ENCODE measurements around the gene SLC2A9.
"Not testable (repeated sequence)": the region's sequence is repeated elsewhere in the genome, so short reads cannot be mapped to it uniquely, and the experiment has no call there.

The SLC2A9 gene

DNA sequence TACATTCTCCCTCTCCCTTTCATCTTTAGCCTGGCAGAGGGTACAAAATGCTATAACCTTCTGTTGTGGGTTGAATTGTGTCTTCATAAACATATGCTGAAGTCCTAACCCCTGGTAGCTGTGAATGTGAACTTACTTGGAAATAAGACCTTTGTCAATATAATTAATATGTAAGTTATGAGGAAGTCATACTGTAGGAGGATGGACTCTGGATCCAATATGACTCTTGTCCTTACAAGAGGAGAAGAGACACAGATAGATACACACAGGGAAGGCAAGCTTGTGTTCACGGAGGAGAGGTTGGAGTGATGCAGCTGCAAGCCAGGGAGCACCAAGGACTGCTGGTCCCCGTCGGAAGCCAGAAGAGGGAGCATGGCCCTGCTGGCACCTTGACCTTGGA, 94.7 kb downstream of the SLC2A9 start:
- no peak for DNase-seq

DNA sequence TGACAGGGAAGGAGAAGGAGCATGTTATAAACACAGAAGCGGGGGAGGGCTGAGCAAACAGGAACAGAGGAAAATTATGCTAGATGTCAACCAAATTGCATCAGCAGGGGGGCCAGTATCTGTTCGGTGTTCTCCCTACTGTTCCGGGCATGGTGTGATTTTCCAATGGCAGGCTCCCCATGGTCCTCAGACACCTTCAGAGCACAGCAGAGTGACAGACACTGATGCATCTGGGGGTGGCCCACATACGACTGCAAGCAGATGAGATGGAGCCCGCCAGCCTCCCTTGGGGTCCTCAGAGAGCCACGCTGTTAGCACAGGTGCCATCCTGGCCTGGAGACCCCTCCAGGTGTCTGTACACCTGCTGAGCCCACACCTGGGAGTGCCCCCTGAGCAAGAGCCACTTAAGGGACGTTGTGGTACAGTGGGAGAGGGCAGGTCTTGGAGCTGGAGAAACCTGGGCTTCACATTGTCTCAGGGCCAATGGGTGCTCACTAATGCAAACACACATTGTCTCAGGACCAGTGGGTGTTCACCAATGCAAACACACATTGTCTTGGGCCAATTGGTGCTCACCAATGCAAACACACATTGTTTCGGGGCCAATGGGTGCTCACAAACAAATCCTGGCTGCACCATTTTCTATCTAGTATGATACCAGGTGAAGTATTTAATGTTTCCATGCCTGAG, 95.4 kb downstream of the SLC2A9 start:
- no peak for DNase-seq

DNA sequence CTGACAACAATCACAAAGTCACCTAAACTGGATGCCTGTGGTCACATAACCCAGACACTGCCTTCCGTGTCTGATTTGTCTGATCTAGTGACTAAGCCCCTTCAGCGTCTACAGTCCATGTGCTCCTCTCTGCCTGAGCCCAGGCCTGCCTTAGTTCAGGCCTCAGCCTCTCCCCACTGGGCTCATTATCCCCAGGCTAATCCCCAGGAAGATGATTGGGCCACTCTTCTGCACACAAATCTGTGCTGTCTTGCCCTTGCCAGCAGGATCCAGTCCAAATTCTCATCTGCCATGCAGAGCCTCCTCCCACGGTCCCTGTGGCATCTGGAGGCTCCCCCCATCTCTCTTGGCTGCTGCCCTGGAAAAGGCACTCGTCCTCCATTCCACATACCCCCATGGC, 96.5 kb downstream of the SLC2A9 start:
- no peak for DNase-seq

DNA sequence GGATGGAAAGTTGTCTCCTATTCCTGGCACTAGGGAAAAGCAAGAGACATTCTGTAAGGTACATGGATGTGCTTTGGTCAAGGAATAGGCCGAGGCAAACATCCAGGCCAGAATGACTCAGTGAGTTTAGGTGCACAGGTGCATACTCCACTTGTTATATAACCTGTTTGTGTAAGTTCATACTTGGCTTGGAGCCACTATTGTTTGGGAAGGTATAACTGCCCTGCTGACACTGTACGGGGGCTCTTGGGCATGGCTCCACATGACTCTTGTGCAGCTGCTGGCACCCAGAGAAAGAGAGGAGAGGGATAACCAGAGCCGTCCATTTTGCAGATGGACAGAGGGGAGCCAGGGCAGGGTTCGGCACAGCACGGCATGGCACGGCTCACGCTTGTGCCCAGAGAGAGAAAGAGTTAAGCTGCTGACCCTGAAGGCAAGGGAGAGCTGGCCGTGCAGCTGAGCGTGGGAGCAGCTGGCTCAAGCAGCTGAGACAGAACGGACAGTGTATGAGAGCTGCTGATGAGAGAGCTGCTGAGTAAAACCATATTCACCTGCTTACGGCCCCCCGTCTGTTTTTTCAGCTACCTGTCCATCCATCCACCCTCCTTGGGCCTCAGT, 98.0 kb downstream of the SLC2A9 start:
- no peak for DNase-seq

DNA sequence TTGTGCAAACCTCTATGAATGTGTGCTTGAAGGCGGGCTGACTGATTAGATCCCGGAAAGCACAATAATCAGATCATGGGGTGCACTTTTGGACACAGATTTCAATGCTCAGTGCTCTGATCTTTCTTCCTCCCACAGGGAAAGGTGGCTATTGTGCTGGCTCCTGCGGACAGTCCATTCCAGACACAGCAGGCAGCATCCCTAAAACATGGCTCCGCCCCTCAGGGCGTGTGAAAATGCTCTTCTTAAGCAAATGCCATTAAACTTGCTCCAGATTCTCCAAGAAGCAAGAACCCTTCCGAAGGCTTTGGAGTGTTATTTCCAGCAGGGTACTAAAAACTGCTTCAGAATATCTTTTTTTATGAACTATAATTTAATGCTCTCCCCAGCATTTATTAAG, 100.0 kb downstream of the SLC2A9 start:
- DNase-seq: no peak

DNA sequence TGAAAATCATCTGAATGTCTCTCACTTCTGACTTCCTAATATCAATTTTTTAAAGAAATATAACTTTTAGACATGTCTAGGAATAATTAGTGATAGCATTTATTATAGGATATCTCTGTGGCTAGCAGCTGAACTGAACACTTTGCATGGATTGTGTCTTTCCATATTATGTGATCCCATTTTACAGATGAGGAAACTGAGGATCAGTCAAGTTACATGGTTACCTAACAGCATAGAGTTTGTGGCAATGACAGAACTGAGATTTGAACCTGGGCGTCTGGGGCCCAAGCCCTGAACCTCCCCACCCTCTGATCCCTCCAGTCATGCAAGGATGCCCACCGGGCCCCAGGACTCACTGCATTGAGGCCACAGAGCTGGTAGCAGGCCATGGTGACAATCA, 101.3 kb downstream of the SLC2A9 start:
- no peak for DNase-seq

DNA sequence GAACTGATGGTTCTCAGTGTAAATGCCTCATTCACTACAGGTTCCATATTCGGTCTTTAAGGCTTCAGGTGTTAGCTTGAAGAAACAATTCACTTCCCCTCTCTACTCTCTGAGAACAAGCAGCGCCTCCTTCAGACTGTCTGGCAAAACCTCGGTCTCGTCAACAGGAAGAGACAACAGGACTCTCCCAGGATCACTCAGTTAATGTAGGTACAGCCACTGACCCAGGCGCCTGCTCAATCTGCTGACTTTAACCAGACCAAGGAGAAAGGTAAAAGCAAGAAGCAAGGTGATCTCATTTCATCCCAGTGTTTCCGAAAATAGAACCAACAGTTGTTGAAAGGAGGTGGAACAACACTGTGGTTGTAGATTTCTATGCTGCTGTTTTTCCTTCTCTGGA, 102.2 kb downstream of the SLC2A9 start:
- no peak for DNase-seq

DNA sequence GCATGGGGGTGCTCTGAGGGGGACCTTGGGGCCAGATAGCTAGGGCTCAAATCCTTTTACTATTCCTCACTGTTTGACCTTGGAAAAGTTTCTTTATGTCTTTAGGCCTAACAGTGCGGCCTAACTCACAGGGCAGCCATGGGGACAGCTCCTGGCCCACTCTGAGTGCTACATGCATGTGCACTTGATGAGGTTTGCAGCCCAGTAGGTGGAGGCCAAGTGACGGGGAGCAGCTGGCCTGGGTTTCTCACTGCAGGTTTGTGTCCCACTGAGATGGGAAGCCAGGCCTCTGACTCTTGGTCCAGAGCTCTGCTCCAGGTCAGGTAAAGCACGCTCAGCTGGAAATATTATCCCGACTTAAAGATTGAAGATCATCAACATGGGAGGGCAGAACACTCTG, 102.8 kb downstream of the SLC2A9 start:
- DNase-seq: no peak

DNA sequence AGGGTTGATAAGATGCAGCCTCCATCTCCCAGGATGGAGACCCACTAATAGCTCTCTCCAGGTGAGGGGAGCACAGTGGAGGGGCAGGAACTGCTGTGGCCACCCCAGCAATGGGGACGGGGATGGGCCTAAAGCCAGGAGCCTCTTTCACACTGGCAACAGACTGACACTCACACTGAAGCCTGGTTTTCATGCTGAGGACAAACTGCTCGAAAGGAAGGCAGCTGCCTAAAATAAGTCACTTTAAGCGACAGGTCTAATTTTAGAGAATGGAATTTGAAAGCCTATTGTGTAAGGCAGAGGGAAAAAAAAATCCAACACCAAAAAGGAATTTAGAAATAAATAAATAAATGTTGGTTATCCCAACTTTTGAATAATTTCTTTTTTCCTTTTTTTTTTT, 104.4 kb downstream of the SLC2A9 start:
- DNase-seq: no peak

DNA sequence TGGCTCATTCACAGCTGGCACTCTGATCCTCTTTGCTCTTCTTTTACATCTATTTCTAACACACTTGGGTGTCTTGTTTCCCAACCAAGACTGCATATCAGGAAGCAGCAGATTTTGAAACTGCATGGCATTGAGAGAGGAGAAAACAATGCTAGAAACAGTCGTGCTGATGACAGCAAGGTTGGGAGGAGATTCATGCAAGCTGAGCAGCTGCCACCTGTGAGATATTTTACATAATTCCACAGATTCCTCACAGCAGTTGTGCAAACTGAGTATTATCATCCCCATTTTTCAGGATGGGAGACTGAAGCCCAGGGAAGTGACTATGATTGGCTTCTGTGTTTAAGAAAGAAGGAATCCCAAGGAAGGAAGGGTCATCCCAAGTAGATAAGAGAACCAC, 105.0 kb downstream of the SLC2A9 start:
- no peak for DNase-seq

DNA sequence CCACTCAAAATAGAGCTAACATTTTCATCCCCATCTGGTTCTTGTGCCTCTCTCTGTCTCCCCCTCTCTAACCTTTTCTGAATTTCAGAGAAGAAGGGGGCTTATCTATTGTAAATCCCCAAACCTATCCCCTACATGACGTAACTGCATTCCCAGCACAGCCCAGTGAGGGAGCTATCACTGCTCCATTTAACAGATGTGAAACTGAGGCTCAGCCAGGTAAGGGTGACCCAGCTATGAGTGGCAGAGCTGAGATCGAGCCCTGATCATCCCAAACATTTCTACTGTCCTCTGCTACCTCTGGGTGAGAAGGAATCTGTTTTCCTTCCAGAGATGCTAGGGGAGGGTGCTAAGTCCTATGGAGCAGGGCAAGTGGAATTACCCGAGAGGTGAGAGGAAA, 107.5 kb downstream of the SLC2A9 start:
- no peak for DNase-seq

DNA sequence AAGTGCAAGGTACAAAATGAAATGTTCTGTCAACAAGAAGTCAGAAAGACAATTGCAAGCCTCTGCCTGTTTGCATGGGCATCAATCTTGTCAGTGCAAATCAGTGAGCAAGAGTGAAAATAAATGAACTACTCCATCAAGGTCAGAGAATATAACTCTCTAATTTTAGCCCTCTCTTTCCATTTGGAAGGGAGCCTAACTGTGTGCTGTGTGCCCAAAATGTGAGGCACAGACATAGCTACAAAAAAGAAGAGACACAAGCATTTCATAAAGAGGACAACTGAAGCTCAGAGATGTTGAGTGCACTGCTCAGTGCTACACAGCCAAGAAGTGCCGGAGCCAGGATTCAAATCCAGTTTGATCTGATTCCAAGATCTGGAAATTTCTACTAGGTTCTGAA, 114.3 kb downstream of the SLC2A9 start:
- no peak for DNase-seq

DNA sequence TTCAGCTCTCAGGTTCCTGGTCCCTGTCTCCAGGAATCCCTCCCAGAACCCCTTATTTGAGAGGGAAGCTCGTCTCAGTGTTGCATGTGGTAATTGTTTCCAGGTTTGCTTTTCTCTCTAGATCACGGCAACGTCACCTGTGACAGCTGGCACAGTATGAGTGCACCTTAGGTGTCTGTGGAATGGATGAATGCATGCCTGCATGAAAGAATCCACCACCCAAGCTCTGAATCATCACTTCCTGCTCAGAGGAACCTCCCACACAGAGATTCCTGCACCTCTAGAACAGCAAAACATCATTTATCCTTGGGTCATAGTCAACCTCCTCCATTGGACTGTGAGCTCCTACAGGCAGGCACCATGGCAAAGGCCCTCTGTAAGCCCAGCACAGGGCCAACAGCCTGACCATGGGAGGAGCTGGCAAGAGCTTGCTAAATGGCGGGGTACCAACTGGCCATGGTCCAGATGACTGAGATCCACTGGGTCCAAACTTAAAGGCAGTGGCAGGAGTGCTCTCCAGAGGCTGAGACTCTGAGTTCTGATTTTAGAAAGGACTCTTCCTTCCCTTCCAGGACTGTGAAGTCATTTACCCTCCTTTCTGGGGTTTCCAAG, 116.2 kb downstream of the SLC2A9 start:
- DNase-seq: no peak

DNA sequence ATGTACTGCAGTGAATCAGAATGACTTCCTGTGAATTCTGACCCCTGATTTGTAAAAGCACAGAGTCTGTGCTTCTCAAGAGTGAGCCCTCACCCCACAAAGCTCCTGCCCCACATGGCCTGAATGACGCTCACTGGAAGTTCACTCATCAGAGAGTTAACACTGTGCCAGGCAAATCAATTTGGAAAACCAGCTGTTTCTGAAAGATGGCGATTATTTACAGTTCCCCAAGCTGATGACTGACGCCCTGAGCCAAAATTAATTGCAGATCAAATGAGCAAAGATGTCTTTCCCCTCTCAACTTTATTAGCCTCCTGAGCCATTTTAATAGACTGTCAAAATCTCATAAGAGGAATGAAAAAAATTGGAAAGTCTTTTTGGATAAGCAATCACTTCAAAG, 118.0 kb downstream of the SLC2A9 start:
- DNase-seq: no peak

DNA sequence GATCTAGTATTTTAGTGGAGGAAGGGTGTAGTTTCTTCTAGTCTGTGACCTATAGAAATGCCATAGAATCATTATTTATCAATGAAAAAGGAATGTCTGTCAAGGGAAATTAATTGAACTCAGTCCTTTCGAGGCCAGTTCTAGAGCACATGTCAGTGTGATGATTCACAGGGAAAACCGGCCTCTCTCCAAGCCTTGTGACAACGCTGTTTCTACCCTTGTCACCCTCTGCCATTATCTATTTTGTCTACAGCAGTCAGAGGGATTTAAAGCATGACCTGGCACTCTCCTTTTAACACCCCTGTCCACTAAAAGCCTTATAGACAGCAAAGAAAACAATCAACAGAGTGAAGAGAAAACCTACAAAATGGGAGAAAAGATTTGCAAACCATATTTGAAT, 120.0 kb downstream of the SLC2A9 start:
- no peak for DNase-seq

DNA sequence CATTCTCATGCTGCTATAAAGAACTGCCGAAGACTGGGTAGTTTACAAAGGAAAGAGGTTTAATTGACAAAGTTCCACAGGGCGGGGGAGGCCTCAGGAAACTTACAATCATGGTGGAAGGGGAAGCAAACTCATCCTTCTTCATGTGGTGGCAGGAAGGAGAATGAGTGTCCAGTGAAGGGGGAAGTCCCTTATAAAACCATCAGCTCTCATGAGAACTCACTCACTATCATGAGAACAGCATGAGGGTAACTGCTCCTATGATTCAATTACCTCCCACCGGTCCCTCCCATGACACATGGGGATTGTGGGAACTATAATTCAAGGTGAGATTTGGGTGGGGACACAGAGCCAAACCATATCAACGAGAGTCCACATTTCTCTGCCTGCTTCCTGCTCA, 120.7 kb downstream of the SLC2A9 start:
- not testable (repeated sequence) for DNase-seq

DNA sequence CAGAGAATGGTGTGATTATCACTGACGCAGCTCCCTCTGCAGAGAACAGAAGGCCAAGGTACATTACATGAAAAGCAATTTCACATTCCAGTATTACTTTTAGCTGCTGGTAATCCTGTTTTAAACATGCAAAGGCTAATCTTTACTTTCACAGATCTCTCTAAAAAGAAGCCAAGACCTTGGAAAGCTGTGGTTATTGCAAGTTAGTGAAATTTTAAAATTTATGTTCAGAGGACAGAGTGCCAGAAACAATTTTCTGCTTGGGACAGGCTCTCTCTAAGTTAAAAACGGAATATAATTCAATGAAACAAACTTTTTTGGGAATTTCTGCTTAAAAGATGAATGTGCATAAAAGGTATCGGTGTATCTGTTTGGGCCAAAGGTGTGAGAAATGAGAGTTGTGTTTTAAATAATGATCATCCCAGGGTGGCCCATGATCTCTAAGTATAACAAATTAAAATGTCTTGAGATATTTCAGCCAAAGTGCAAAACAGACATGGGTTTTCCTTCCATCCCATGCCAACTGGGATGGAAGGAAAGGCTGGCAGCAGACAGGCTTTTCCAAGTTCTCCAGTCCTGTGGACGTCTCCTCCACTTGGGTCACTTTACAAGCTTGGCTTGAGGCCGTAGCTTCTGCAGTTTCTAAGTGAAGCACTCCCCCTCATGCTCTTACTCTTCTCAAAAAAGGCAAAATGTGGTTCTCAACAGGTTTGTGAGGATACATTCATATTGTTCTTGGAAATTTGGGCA, 121.8 kb downstream of the SLC2A9 start:
- no peak for DNase-seq

DNA sequence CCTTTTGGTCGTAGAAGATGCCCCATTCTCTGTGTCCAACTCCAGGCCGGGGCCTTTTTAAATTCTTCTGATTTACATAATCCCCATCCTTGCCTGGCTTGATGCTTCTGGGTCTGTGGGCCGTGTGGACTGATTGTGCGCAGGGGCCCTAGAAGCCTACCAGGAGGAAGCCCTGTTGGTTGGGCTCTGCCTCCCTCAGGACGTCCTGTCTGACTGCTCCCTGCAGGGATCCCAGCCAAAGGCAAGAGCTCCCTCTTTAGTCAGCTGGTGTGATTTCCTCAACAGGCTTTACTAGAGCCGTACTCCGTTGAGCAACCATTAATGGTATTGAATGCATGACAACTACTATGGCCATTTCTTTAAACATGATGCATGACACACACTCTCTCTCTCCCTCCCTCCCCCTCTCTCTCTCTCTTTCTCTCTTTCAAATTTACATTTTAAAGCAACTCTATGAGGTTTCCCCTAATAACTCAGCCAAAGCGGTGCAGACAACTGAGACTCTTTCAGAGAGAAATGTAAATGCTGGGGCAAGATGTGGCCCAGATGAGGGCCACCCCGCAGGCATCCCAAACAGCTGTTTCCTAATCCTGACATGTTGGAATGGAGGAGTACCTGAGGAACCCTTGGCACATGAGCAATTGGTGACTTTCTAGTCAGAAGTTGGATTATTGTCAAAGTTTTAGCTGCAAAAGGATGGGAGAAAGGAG, 122.5 kb downstream of the SLC2A9 start:
- DNase-seq: peak; percentile 36

DNA sequence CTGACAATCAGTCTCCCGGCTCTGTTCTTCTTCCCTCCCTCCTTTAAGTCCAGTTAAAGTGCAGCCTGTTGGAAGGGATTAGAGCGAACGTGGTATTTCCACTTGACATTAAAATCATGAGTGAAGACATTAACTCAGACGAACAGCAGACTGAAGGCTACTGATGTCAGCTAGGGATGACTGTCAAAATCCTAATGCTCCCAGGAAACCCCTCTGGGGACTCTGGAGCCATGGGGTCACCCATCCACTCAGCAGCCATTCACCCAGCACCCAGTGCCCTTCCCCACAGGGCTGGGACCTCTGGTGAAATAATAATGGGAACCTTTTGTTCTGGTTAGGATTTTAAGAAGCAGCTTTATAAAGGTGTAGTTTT, 126.0 kb downstream of the SLC2A9 start:
- DNase-seq: no peak

DNA sequence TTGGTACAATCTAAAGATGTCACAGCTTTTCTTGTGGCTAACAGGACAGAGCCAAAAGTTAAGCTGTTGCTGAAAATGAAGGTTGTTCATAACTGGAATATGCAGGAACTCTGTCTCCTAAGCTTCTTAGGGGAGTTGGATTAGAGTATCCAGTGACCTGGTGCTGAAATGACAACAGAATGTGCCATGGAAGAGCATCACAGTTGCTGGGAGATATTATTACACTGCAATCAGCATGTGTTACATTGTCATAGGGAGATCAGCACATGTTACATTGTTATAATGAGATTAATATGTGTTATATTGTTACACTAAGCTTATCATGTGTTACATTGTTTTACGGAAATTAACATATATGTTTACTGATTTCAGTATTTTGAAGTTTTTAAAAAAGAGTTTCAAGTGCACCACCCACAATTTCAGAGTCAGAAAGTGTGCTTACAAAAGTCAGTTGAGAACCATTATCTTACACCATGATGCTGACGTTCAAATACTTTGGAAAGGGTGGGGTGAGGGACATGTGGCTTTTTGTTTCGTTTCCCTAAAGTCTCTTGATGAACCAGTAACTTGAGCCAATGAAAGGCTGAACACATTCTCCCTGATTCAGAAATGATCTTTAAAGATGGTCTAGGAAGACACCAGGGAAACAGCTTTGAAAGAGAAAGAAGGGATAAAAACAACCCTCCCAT, 126.5 kb downstream of the SLC2A9 start:
- no peak for DNase-seq

DNA sequence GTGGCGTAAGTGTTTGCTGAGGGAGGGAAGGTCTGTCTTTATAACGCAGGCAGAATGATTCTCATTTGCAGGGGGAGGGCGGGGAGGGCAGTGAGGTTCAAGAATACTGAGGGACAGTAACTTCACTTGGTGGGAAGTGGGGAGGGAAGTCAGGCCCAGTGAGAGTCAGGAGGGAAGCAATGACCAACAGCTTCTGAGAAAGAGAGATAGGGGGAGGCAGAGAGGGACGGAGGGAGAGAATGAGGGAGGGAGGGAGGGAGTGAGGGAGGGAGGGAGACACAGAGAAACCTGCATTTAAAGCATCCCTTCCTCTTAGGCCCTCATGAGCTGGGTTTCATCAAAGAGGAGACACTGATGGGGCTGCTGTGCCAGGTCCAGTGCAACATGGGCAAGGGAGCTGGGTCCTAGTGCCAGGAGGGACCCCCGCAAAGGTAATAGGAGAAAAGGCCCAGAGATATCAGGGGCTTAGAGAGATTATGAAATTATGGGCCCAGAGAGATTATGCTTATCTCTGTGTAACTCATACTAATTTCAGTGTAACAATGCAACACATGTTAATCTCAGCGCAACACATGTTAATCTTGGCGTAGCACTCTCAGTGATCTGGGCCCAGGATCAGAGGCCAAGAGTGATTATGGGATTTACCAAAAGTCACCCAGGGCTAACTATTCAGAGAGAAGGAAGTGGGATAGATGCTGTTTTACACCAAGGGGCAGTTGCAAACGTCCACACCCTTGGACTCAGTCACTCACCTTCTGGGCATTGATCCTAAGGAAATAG, 127.8 kb downstream of the SLC2A9 start:
- DNase-seq: no peak

DNA sequence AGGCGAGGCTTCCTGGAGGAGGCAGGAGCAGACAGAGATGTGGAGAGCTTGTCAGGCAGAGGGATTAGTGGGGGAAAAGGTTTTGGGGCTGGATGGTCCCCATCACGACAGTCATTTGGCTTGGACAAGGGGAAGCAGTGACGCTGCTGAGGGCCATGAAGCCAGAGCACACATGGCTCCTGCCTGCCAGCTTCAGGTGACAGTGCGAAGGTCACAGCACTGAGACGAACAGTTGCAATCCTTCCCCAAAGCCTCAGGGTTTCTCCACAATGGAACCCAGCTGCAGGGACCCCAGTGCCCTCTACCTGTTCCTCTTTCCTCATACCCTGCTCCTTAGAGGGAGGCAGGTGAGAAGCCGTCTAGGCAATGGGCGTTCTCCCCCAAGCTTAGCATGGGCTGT, 129.6 kb downstream of the SLC2A9 start:
- DNase-seq: no peak
